HG03558 (cell line): Measurements from ENCODE around the gene FAM53A.
"Not testable (repeated sequence)": the region's sequence is repeated elsewhere in the genome, so short reads cannot be mapped to it uniquely, and the experiment has no call there.

Experiments
- ATAC-seq: cut with Tn5 transposase; IDR thresholded peaks from one replicate; pipeline ENCODE4 v1.9.1; 2021; ENCODE audit warnings: moderate number of reproducible peaks; ENCODE audit not compliant: unreplicated experiment; ENCODE audit errors: extremely low read depth

Gene FAM53A

GRCh38 chr4:1609901-1610790, 74.0 kb downstream of the FAM53A start:
- no peak for ATAC-seq

DNA sequence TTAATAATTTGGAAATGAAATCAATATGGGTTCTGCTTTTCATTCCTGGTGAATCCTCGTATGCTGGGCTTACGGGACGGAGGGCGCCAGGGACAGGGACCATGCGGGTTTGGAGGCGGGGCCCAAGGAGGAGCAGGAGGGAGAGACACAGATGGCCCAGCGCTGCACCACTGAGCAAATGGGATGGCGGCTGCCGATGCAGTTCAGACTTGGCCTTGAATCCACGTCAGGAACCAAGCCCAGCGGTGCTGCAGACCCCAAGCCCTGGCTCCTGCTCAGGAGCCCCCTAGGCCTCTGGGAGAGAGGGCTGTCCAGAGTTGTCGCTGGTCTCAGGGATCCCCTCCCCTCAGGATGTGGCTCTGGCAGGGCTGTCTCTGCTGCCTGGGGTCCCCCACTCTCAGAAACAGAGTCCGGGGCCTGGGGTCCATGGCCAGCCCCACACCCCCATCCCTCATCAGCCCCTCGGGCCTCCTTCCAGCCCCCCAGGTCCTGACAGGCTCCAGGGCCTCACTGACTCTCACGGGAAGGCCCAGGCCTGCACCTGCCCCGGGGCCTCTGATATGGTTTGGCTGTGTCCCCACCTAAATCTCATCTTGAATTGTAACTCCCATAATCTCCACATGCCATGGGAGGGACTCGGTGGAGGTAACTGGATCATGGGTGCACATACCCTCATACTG, 75.2 kb downstream of the FAM53A start:
- ATAC-seq, result no peak

DNA sequence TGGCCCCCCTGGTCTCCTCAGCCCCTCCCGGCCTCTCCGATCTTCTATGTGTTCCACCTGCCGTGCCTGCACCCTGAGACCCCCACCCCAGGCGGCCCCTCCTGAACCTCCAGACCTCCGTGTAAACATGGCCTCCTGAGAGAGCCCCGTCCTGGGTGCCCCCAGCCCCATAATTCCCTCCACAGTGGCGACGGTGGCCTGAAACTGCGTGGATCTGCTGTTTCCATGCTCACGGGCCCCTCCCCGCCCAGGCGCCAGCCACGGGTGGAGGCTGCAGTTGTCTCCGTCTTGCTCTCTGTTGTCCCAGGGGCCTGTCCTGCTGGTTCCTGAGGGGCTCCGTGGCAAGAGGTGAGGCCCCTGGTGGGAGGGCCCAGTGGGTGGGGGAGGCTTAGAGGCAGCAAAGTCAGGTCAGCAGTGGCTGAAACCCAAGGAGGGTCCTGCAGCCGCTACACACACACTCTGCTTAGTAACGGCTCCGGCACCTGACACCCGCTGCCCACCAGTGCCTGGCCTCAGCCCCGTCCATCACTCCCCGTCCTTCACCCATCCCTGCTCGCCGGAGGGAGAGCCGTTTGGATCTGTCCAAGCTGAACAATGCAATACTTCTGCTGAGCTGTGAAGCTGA, 75.8 kb downstream of the FAM53A start:
- ATAC-seq, result no peak

DNA sequence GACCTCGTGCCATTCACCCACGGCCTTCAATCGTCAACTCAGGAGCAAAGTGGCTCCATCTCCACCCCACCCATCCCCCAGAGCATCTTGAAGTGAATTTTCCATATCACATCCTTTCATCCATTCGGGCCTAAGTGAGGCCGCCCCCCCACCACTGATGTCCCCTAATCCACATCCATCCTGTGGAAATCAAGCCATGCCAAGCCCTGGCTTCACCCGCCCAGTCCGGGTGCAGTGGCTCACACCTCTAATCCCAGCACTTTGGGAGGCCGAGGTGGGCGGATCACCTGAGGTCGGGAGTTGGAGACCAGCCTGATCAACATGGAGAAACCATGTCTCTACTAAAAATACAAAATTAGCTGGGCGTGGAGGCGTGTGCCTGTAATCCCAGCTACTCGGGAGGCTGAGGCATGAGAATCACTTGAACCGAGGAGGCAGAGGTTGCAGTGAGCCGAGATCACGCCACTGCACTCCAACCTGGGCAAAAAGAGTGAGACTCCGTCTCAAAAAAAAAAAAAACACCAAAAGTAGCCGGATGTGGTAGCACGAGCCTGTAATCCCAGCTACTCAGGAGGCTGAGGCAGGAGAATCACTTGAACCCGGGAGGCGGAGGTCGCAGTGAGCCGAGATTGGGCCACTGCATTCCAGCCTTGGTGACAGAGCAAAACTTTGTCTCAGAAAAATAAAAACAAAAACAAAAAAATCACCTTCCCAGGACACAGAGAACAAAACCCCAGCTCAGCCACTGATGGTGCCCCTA, 76.5 kb downstream of the FAM53A start:
- ATAC-seq, result not testable (repeated sequence)

GRCh38 chr4:1604706-1605205, 79.4 kb downstream of the FAM53A start:
- ATAC-seq, result no peak

DNA sequence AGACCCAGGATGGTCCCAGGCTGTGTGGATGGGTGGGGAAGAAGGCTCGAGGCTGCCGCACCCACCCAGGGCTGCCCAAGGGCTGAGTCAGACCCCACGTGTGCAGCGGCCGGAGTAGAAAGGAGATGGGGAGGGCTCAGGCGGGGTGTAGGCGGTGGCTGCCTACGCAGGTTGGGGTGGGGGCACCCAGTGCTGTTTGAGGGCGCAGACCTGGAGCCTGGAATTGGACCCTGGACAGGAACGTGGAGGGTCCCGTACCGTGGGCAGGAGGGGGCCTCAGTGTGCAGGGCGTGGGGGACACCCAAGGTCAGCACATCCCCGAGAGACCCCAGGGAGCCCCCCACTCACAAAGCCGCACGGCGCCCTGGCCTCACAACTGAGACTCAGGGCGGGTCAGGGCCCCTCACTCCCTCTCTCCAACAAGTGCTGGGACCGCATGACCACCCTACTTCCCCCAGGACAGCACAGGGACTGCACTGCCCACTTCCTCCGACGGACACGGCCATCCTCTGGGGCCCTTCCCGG, 79.9 kb downstream of the FAM53A start:
- no peak for ATAC-seq

GRCh38 chr4:1603413-1604135, 80.5 kb downstream of the FAM53A start:
- ATAC-seq, result no peak

GRCh38 chr4:1602655-1603412, 81.3 kb downstream of the FAM53A start:
- ATAC-seq, result no peak

DNA sequence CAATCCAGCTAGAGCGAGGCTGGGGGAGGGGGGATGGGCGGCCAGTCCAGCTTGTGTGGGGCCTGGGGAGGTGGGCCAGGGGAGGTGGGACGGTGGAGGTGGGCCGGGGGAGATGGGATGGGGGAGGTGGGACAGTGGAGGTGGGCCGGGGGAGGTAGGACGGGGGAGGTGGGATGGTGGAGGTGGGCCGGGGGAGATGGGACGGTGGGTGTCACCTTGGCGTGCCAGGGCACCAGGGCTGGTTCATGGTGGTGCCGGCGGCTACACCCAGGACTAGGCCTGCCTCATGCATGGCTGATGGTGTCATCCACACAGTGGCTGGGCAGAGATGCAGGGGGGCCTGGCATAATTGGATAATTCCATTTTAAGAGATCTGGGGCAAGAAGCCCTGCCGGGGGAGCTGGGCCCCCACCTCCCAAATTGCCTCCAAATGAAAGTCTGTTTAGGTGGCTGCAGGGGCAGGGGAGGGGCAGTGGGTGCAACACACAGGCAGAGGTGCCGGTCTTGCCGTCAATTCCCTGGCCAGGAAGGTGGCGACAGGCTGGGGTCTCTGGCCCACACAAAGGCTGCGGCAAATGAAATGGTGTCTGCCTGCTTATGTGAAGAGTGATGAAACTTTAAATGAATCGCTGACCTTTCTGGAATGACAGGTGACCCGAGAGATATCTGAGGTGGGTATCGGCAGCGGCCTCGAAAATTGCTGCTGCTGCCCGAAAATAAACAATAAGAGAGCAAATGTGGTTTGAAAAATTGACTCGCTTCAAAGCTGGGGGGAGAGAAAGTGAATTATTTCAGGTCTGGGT, 82.1 kb downstream of the FAM53A start:
- ATAC-seq, result no peak

GRCh38 chr4:1601533-1601835, 82.6 kb downstream of the FAM53A start:
- no peak for ATAC-seq

- no peak for ATAC-seq
Observed at GRCh38 chr4:1600811-1601532, 83.1 kb downstream of the FAM53A start.

- ATAC-seq, result no peak
Observed at GRCh38 chr4:1600211-1600780, 83.8 kb downstream of the FAM53A start.

DNA sequence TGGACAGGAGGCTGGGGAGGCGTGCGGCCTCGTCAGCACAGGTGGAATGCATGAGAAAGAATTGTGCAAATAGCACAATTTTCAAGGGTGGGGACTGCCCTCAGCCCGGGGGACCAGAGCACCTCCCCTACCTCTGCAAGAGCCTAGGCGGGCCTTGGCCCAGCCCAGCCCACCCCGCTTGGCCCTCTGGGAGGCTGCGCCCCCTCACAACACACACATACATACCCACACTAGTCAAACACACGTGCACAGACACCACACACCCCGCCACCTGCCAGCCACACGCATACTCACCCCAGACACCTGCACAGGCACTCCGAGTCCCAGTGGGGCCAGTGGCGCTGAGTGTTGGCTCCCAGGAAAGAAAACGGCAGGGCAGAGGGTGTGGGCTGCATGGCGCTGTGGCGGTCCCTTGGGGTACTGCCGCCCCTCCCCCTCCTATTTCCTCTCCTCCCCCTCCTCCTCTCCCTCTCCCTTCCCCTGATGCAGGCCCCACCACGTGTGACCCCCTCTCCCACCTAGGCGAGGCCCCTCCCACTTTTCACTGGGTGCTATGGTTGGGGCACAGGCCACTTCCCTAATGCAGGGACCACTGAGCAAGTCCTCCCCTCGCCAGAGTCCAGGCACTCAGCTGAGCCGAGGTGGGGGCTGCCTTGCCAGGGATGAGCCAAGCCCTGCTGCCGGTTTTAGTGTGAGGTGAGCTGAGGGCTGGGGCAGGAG, 84.5 kb downstream of the FAM53A start:
- ATAC-seq, result no peak

DNA sequence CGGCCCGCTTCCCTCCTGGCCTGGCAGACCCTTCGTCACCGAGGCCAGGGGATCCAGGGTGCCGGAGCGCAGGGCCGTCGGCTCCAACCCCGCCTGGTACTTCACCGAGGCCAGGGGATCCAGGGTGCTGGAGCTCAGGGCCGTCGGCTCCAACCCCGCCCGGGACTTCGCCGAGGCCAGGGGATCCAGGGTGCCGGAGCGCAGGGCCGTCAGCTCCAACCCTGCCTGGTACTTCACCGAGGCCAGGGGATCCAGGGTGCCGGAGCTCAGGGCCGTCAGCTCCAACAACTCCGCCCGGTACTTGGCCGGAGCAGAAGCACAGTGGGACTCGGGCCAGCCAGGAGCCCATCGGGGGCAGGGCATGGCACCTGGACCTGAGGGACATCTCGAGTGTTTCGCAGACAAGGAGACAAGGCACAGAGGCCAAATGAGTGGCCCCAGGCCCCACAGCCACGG, 85.1 kb downstream of the FAM53A start:
- no peak for ATAC-seq

DNA sequence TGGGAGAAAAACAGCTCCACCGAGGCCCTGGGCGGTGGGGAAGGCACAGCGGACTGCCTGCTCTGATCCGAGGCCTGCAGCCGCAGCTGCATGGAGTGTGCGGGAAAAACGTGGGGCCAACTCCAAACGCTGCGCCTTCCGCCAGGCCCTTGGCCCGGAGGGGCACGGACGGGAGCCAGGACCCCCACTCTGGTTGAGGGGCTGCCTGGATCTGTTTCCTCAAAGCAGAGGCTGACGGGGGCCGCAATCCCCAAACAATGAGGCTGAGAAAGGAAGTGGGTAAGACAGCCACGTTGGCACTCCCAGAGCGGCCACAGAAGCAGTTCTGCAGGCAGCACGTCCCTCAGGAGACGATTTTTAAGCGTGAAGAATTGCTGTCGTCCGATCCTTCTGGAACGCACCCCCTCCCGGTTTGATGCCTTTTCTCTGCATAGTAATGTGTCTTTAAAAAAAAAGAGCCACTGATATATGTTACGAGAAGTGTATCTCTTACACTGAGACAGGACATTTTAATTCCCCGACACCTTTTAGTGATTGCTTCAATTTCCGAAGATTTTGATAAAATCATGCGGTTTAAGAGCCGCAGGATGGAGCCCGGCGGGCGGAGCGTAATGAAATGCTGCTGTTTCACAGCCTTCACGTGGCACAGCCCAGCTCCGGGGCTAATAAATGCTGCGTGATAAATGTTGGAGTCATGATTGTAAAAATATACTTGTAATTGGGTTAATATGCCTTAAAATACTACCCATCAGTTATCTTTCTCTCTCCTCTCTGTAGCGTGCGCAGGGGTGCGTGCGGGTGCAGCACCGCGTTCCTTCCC, 85.7 kb downstream of the FAM53A start:
- ATAC-seq, result no peak
